GM10266 (cell line): ENCODE measurements around the gene AGPAT4.

Experiments used
- DNase-seq: peaks from one replicate; pipeline ENCODE4 v3.0.0; 2012; ENCODE audit errors: extremely low spot score
- TF ChIP-seq, protein P1 (sequence below): IDR thresholded peaks from 2 replicates; pipeline ENCODE4 v1.5.1; 2012; ENCODE audit warnings: mild to moderate bottlenecking, low read depth; ENCODE audit not compliant: control insufficient read depth, insufficient read depth; ENCODE audit errors: missing control alignments

AGPAT4 gene

DNA sequence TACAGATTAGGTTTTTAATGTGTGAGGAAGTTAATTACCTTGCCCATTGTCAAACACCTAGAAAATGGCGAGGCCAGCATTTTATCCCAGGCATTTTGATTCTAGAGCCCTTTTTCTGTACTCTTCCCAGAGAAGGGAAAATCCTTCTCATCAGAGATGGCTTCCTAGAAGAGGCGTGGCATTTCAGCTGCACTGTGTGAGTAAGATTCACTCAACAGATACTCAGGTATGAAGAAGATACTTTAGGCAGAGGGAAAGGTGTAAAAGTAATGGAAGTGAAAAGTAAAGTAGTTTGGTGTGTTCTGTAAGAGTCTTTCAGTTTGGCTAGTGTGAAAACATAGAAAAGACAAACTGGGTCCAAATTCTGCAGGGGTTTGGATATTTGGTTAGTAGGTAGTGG is 168.5 kb downstream of the AGPAT4 start:
- no peak for DNase-seq
- TF ChIP-seq, protein P1, sequence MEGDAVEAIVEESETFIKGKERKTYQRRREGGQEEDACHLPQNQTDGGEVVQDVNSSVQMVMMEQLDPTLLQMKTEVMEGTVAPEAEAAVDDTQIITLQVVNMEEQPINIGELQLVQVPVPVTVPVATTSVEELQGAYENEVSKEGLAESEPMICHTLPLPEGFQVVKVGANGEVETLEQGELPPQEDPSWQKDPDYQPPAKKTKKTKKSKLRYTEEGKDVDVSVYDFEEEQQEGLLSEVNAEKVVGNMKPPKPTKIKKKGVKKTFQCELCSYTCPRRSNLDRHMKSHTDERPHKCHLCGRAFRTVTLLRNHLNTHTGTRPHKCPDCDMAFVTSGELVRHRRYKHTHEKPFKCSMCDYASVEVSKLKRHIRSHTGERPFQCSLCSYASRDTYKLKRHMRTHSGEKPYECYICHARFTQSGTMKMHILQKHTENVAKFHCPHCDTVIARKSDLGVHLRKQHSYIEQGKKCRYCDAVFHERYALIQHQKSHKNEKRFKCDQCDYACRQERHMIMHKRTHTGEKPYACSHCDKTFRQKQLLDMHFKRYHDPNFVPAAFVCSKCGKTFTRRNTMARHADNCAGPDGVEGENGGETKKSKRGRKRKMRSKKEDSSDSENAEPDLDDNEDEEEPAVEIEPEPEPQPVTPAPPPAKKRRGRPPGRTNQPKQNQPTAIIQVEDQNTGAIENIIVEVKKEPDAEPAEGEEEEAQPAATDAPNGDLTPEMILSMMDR: no peak

- DNase-seq: no peak
- TF ChIP-seq, protein P1: no peak
Observed at GRCh38 chr6:161104966-161105365, 168.9 kb downstream of the AGPAT4 start.

DNA sequence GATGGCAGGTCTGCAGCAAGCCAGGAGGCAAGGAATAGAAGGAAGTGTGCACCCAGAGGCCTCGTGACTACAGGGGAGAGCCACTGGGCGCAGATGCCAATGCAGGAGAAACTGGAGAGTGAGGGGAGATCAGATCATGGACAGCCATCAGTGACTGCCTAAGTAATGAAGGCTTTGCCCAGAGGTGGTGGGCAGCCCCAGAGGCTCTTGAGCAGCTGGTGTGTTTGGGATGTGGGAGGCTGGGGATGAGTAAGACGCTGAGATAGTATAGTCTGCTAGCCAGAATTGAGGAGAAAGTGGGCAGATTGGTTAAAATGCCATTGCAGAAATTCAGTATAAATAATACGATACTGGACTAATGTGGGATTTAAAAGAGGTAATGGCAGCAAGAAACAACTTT is 170.4 kb downstream of the AGPAT4 start:
- no peak for DNase-seq

DNA sequence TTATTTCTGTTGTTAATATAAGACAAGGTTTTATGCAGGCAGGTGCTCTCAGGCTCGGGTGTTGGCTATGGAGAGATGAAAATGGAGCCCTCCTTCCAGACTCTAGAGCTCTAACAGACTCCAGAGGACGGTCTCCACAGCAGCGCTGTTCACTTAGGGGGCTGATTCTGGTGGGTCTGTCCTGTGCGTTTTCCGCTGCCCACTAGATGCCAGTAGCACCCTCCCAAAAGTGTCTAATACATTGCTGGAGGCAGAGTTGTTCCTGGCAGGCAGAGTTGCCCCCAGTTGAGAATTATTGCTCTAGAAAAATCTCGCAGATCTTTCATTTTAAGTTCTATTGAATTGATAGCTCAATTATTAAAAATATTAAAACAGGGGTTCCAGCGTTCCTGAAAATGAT is 172.3 kb downstream of the AGPAT4 start:
- TF ChIP-seq, protein P1: no peak
- no peak for DNase-seq

More for the DNA sequence above, 170.4 kb downstream of the AGPAT4 start:
- TF ChIP-seq, protein P1: no peak

GRCh38 chr6:161100072-161100471 is 173.8 kb downstream of the AGPAT4 start:
- TF ChIP-seq, protein P1: no peak
- DNase-seq: no peak

DNA sequence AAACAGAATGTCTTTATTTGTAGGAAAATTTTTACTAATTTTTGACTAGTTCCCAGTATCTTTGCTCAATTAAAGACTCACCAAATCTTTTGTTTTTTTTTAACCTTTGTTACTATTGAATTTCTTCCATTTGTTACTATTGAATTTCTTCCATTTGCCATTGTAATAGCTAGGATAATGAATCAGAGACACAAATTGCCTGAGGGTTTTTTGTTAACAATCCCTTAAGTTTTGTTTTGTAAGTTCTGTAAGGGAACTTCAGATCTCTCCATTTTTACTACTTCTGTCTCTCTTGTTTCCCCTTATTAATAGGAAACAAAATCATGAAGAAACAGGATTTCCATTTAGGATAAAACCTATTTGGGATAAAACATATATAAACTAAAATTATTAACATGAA is 177.9 kb downstream of the AGPAT4 start:
- no peak for DNase-seq
- TF ChIP-seq, protein P1: no peak

DNA sequence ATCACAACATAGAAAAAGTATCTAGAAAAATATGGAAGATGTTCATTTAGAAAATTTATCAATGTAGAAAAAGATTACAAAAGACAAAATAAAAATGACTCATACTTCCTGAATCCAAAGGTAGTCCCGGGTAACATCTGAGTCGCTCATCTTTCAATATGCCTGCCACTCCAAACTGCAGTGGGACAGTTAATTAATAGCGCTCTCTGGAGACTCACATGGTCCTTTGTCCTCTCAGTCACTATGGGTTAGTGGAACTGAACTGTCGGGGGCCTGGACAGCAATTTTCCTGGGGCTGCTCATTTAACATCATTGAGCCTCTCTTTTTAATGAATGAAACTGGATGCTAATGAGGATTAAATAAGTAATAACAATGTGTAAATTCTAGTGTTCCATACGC is 178.9 kb downstream of the AGPAT4 start:
- DNase-seq: no peak
- TF ChIP-seq, protein P1: no peak
